Activated T-cell treated with anti-CD3 and anti-CD28 coated beads, Interleukin-2, amount 50 U/mL, for 1 hour (primary cell): ENCODE measurements around the gene TTYH2.

ENCODE experiments used
- DNase-seq: peaks from one replicate; pipeline ENCODE4 v3.0.0-alpha.2; 2020

TTYH2 gene

DNA sequence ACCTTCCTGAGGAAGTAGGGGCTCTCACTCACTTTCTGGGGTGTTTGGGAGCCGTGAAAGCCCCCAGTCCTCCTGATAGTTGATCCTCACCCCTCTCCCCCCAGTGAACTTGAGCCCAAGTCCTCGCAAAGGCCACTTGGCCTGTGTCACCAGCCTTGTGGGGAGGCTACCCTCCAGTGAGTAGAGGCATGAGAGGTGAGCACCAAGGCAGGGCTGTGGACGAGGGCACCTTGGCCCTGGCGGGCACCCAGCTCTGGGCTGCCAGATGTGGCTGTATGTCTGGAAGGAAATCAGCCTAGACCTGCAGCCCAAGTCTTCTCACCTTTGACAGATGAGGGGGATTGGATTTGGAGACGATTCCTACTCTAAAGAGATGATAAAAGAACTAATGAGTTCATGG, 3.1 kb downstream of the TTYH2 start:
- no peak for DNase-seq

DNA sequence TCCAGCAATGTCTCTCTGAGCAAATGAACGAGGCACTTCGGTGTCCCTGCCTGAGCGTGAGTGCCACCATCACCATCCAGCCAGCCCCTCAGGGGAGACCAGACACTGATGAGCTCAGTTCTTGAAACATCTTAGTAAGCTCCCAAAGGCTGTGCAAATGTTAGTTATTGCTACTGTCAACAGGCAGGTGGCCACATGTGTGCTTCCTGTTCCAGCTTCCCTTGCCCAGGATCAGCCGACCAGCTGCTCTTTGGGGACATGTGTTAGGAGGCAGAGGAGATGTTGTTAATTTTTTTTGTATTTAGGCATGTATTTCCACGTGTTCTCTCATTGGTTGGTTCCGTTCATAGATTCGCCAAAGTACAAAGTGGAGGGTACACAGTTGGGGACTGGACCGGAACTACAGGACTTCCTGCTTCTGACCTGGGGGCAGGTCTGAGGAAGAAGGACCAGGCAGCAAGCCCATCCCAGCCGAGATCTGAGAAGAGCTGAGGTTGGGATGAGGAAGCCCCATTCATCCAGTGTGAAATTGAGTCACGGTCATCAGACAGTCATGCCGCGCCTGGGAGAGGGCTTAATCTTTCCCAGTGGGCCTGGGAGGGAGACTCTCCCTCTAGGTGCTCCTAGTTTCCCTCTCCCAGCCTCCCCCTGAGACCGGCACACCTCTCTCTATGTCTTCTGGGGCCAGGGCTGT, 3.8 kb downstream of the TTYH2 start:
- no peak for DNase-seq

DNA sequence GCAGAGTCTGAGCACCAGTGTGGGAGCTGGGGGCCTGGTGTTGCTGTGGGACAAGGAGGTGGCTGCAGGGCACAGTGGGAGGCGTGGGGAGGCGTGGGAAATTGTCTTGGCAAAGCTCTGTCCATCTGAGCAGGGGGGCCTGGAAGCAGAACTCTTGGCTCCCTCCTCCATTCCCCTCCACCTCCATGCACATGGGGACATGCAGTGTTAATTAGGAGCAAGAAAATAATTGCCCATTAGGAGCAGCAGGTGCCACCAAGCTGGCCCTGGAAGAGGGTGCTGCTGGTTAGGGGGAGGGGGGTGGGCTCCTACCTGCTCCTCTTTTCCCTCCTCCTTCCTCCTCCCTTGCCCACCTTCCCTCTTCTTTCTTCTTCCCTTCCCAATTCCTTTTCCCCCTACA, 4.5 kb downstream of the TTYH2 start:
- no peak for DNase-seq

DNA sequence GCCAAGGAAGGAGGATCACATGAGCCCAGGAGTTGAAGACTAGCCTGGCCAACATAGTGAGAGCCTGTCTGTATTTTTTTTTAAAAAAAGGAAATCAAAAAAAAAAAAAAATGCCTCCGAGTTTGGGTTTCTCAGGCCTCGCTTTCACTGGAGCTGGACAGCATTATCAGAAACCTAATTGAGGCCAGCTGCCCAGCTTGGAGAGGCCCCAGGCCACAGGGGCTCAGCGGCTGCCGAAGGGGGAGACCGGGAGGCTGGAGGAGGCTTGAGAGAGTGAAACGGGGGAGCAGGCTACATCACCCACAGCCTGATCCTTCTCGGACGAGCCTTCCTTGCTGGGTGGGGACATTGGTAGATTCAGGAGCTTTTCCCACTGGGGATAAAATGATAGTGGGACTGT, 5.1 kb downstream of the TTYH2 start:
- DNase-seq = no peak

DNA sequence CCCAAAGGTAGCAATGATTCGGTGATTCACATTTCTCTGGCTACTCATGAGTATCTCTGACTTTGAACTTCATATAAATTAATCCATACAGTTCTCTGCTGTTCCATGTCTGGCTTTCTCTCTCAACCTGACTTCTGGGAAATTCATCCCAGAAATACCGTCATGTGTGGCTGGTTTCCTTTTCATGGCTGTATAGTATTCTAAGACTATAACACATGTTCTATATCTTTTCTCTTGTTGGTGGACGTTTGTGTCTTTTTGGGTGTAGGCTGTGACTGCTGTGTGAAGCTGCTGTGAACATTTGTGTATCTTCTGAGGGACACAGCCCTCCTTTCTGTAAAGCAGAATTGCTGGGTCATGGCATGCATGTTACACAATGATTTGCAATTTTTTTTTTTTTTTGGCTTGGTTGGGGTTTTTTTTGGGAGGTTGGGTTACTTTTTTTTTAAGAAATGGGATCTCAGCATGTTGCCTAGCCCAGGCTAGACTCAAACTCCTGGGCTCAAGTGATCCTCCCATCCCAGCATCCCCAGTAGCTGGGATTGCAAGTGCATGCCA, 6.3 kb downstream of the TTYH2 start:
- no peak for DNase-seq

DNA sequence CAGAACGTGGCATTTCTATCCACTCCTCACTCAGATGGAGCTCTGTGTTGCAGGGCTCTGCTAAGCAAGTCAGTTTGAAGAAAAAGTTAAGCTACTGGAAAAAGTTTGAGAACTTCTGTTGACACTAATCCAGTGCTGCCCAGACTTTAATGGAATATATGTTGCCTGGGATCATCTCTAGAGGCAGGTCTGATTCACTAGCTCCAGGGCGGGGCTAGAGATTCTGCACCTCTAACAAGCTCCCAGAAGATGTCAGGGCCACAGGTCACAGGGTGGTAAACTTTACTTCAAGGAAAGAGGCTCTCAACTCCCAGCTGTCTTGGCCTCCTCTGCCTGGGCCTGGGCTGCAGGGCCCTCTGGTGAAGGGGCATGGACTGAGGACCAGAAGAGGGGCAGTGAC, 6.8 kb downstream of the TTYH2 start:
- DNase-seq = no peak

DNA sequence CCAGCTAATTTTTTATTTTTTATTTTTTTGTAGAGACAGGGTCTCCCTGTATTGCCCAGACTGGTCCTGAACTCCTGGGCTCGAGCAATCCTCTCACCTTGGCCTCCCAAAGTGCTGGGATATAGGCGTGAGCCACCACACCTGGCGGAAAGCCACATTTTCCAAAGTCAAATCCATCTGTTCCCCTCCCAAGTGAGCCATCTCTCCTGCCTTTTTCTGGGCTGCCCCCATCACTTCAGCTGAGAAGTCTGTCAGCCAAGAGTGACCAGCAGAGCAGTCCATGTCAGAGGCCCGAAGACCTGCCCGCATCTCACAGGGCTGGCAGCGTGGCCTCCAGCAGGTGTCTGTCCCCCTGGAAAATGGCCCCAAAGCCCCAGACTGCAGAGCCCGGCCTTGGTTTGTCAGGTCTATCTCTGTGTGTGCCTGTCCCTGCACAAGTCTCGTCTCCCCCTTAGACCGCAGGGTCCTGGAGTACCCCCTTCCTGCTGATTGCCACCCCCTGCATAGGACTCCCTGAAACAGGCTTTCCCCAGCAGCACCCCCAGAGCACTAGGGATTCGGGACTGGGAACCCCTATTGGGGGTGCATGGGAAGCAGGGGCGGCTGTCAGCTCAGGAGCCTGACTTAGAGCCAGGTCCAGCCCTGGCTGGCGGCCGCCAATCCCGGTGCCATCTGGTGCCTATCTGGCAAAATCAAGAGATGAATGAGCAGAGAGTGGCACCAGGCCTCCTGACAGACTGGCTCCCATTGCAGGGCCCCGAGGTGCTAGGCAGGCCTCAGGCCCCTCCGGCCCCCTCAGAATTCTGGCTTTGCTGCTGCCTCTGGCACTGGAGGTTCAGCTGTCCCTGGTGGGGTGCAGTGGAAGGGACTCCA, 7.8 kb downstream of the TTYH2 start:
- DNase-seq = no peak

DNA sequence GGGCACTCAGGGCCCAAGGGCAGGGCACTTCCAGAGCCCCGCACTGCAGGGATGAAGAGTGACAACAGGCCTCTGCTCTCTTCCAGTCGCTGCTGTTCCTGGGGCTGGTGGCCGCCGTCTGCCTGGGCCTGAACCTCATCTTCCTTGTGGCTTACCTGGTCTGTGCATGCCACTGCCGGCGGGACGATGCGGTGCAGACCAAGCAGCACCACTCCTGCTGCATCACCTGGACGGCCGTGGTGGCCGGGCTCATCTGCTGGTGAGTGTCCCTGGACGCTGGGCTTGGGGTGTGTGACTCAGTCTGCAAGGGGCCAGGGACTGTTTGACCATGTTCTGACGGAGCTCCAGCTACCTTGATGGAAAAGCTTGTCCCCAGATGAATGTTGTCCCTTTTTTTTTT, 9.0 kb downstream of the TTYH2 start:
- DNase-seq = no peak

DNA sequence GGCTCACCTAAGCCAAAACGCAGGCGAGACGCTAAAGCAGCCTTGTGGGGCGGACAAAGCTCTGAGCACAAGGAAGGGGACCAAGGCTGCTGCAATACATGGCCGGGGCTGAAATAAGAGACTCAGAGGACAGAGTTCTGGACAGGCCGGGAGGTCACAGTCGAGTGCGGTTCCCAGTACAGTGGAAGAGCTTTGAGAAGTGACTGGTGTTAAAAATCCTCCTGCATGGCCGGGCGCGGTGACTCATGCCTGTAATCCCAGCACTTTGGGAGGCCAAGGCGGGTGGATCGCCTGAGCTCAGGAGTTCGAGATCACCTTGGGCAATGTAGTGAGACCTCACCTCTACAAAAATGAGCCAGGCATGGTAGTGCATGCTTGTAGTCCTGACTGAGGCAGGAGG, 10.5 kb downstream of the TTYH2 start:
- no peak for DNase-seq

DNA sequence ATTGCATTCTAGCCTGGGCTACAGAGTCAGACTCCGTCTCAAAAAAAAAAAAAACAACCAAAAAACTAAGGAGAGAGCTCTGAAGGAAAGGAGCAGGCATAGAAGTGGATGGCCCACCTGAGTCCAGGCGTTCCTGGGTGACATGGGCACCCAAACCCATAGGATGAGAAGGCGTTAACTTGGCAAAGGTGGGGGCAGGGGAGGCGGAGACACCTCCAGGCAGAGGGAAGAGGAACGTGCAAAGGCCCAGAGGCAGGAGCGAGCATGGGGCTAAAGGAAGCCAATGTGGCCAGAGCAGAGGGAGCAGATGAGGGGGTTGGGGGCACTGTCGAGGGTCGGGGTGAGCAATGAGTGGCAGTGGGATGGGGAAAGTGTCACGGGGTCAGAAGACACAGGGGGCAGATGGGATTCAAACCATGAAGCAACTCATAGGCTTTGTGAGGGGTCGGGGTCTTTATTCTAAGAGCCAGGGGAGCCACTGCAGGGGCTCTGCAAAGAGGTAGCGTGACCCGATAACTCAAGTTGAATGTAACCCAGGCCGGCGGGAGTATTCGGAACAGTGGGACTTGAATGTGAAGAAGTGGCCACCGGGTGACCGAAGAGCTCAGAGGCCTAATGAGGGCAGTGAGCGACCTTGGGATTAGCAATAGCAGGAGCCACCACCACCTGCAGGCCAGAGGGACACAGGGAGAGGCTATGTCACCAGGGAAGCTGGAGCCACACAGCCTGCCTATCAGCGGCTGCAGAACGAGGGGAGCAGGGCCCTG, 11.8 kb downstream of the TTYH2 start:
- DNase-seq = no peak

DNA sequence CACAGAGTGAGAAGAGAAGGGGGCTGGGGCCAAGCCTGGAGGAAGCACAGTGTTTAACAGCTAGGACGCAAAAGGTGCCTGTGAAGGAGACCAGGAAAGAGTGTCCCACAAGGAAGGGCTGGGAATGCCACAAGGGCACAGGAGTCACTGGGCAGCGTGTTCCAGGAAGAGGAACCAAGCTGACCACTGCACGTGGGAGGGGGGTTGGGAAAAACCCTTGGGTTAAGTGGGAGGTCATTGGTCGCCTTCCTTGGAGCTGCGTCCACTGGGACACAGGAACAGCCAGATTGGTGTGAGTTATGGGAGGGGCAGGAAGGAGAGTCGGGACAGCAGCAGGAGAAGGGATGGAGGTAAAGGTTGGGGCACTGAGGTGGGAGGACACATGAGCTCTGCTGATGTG, 12.9 kb downstream of the TTYH2 start:
- no peak for DNase-seq

DNA sequence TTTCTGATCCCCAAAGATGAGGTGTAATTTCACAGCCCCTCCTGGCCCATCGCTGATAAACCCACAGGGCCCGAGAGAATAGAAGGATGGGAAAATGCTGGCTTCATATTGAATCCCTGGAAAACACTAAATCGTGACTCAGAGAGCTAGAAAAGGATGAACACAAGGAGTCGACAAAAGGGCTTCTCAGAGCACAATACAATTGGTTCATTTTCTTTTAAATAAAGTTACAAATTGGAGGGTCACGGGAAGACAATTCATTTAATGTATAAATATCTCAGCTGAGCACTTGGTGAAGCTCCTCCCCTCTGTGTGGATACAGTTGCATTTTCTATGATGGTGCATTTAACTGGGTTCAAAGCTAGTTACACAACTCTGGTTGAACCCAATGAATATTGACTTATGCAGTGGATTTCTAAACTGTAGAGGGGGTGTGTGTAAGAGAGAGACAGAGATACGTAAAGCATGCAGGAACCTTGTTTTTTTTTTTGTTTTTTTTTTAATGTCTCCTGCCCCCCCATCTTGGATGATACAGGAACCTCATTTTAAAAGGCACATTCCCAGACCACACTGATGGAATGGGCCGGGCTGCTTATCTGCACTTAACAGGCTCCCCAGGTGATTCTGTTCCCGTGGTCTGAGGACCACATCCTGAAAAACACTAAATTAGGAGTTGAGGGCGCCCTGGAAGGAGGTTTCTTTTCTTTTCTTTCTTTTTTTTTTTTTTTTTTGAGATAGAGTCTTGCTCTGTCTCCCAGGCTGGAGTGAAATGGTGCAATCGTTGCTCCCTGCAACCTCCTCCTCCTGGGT, 14.1 kb downstream of the TTYH2 start:
- no peak for DNase-seq

DNA sequence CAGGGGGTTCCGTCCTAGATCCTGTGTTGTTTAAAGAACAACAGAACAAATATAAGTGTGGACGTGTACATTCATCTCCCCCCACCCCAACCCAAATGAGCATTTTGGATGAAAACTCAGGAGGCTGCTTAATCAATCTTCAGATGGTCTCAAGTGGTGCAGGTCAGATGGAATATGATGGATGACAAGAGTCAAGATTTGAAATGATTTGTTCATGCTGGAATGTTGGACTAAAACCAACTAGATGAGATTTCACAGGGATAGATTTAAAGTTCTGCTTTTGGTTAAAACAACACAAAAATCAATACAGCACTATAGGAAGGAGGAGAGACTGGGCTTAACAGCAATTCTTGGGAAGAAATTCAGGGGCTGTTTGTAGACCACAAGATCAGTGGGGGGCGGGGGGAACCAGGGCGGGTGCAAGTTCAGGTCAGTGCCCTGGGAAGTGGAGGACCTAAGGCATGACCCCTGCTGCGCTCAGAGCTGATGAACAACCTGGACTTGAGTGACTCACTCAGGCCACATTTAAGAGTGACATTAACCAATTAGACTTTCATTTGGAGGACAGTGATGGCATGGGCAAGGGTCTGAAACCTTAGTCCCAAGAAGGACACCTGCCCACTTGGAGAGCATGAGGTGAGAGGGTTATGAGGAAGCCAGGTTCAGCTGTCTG, 15.1 kb downstream of the TTYH2 start:
- no peak for DNase-seq

DNA sequence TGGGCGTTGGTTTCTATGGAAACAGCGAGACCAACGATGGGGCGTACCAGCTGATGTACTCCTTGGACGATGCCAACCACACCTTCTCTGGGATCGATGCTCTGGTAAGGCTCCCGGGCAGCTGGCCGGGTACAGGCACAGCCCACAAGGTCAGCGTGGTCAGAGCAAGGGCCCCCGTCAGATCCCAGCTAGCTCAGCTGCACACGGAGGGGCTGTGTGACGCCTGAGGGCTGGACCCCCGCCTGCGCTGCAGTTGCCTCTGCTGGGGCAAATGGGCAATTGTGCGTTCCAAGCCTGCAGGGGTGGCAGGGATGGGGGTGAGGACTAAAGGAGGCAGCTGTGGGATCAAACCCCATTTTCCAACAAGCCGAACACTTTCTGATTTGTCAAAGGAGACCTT, 17.5 kb downstream of the TTYH2 start:
- no peak for DNase-seq

DNA sequence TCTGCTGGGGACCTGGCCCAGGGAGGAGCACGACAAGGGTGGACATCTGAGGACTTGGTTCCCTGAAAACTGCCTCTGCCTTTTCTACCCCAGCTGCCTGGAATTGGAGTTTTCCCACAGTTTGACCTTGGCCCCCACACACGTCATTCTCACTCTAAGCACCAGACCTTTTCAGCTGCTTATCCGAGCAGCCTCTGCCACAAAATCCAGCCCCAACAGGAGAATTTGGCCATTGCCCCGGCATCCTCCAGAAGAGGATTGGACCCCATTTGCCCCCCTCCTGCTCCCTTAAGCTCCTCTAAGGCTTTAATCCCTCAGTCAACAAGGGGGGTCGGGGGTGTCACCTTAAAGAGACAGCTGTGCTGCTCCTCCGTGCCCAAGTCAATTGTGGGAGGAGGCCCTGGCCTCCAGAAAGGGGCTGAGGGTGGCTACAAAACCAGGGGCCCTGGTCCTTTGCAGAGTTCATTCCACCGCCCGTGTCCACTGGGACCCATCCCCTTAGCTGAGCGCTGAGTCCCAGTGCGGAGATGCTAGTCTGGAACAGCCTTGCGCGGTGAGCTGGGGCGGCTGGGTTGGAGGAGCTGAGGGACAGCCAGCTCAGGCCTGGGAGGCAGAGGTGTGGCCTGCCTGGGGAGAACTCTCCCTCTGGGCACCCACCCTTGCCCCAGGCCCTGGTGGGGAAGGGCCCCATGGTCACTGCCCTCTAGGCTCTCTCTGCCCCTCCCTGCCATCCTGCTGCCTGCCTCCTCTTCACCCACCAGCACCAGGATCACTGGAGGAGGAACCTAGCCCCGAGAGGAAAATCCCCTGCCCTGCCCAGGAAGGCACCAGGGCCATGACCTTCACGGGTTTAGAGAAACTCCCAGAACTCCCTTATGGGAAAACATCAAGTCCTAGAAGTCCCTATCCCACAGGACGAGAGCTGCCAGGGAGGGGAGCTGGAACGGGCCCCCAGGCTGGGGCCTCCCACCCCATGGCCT, 18.8 kb downstream of the TTYH2 start:
- DNase-seq = no peak

DNA sequence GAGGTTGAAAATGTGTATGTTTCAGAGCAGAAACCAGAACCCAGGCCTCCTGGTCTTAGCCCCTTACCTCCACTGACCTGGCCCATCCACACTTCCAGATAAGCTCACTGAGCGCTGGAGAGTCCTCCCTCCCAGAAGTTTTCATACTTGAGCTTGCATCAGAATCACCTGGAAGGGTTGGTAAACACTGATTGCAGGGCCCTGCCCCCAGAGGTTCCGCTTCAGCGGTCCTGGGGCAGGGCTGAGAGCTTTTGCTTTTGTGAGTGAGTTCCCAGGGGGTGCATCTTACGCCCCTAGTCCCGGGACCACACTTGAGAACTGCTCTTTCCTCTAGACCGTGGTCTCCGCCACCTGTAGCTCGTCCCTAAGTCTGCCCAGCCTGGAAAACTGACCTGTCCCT, 20.6 kb downstream of the TTYH2 start:
- DNase-seq = no peak

DNA sequence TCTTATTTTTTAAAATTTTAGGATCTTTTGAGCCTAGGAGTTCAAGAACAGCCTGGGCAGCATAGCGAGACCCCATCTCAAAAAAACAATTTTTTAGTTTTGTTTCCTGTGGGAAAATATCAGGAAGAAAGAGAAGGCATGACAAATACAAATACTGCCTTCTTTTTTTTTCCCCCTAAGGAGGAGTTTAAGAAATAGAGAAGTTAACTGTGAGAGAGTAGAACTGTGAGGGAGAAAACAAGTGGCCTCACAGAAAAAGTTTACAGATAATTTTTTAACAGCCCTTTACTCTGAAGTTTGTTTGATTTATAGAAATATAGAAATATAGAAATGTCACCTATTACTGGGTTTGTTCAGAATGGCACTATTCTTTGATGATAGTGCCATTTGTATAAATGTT, 21.1 kb downstream of the TTYH2 start:
- DNase-seq = no peak

DNA sequence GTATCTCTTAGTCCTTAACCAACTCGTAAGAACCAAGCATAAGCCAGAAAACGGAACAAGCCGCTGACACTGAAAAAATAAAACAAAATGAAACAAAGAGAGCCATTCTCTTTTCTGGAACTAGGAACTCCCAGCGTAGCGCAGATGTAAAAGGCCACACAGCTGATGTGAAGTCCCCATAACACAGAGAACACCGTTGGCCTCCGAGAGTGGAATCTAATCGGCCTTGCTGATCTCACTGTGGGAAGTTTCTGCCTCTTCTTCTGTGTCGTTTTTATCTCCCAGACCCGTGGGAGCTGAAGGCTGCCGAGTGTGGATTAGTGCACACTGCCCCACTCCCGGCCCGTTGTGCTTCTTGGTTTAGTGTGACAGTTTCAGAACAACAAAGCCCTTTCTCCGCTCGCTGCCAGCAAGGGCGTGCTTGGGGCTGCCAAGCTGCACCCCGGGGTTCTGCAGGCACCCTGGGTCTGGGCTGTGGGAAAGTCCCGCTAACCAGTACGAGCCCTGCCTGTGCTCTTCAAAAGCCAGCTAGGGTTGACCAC, 21.7 kb downstream of the TTYH2 start:
- no peak for DNase-seq

DNA sequence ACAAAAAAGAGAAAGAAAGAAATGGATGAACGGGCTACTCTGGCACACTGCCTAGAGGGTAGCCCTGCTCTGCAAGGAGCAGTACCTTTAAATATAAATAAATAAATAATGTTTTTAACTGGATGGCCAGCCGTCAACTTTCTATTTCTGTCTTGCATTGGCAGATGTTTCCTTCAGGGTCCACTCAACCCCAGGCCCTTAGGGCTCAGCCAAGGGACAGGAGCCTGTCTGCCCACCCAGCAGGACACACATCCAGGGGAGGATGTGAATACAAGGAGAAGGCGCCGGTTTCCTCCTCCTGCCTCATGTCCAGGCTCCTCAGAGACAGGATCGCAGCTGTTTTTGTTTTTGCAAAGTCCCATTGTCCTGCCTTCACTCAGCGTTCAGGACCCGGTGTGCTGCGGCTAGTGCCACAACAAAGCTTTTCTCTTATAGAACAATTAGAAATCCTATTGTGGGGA, 22.6 kb downstream of the TTYH2 start:
- no peak for DNase-seq

DNA sequence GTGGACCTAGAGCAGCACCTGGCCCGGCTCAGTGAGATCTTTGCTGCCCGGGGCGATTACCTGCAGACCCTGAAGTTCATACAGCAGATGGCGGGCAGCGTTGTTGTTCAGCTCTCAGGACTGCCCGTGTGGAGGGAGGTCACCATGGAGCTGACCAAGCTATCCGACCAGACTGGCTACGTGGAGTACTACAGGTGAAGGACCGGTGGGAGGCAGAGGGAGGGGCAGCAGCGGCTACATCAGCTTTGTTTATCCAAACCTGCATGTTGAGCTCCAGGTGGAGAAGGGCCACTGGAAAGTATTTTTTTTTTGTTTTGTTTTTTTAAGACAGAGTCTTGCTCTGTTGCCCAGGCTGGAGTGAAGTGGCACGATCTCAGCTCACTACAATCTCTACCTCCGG, 23.9 kb downstream of the TTYH2 start:
- DNase-seq = no peak
